ENCODE measurements around the gene EIF4EBP2.

EIF4EBP2 gene

GRCh38 chr10:70430493-70431445 lies 26.8 kb downstream of the EIF4EBP2 start:
- Mint-ChIP-seq H3K27ac (peak overlapping the region in 2 of 3 experiments; percentile 19 to 72), H3K4me1 (peaks cover 30% of the 10 kb centered on the region), H3K36me3 (ENCODE audit: low read depth) (peaks cover 22% of the 10 kb centered on the region), H3K27me3 (ENCODE audit: low read depth) (no peaks in the 10 kb centered on the region), H3K4me3 (no peak overlapping the region), H3K9me3 (no peaks in the 10 kb centered on the region)
- TF ChIP-seq, protein P1, sequence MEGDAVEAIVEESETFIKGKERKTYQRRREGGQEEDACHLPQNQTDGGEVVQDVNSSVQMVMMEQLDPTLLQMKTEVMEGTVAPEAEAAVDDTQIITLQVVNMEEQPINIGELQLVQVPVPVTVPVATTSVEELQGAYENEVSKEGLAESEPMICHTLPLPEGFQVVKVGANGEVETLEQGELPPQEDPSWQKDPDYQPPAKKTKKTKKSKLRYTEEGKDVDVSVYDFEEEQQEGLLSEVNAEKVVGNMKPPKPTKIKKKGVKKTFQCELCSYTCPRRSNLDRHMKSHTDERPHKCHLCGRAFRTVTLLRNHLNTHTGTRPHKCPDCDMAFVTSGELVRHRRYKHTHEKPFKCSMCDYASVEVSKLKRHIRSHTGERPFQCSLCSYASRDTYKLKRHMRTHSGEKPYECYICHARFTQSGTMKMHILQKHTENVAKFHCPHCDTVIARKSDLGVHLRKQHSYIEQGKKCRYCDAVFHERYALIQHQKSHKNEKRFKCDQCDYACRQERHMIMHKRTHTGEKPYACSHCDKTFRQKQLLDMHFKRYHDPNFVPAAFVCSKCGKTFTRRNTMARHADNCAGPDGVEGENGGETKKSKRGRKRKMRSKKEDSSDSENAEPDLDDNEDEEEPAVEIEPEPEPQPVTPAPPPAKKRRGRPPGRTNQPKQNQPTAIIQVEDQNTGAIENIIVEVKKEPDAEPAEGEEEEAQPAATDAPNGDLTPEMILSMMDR (IDR thresholded peaks at IDR 0.05; ENCODE audit: unreplicated experiment in 3 of 3), result peak in 1 of 3 experiments; percentile 10

DNA sequence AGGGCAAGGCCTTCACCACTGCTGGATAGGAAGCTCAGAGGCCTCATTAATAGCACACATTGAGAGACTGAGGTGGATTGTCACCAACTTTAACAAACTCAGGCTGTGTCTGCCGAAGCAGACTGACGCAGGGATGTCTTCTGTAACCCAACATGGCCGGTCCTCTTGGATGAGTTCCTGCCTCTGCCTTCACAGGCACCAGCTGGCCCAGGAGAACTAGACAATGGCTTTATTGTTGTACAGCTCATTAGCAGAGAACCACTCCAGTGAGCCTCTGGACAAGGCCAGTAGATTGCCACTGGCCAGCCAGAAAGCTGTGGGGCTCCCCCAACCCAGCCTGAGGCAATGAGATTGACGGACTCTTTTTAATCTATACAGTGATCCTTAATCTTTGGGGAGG lies 28.2 kb downstream of the EIF4EBP2 start:
- Mint-ChIP-seq H3K27me3 (ENCODE audit: low read depth) (peaks cover 7% of the 10 kb centered on the region), H3K9me3 (no peaks in the 10 kb centered on the region), H3K27ac (peak overlapping the region in 2 of 3 experiments; percentile 20 to 52), H3K4me1 (peaks cover 23% of the 10 kb centered on the region), H3K36me3 (ENCODE audit: low read depth) (peaks cover 16% of the 10 kb centered on the region), H3K4me3 (no peak overlapping the region)
- TF ChIP-seq, protein P1 (IDR thresholded peaks at IDR 0.05; ENCODE audit: unreplicated experiment in 3 of 3), result no peak

- Mint-ChIP-seq H3K36me3 (ENCODE audit: low read depth) (peaks cover 14% of the 10 kb centered on the region), H3K4me3 (no peak overlapping the region), H3K9me3 (no peaks in the 10 kb centered on the region), H3K27me3 (ENCODE audit: low read depth) (peaks cover 13% of the 10 kb centered on the region), H3K27ac (peak overlapping the region in 1 of 3 experiments; percentile 2), H3K4me1 (peaks cover 22% of the 10 kb centered on the region)
- TF ChIP-seq, protein P1 (IDR thresholded peaks at IDR 0.05; ENCODE audit: unreplicated experiment in 3 of 3), result no peak
Observed at GRCh38 chr10:70432561-70433263, 28.8 kb downstream of the EIF4EBP2 start.

DNA sequence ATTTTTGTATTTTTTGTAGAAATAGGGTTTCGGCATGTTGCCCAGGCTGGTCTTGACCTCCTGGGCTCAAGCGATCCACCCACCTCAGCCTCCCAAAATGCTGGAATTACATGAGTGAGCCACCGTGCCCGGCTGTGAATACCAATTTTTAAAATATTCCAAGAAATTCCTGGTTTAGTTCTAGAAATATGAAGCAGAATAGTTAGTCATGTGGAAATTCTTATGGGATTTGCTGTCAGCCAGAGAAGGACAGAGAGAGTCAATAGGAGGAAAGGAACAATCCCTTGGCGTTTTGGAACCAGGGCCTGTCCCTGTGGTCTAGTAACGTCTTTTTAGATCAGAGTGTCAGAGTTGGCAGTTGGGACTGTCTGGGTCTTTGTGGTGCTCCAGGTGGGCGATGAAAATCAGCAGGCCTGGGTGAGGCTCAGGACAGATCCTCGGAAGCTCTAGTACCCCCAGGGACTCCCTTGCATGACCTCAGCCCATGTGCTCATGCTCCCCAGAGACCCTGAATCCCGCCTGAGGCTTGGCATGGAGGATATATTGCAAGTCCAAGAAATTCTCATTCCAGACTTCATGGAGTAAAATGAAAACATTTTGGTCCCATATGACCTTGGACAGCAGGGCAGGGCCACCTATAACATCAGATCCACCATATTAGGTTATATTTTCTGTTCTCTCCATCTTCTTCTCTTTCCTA lies 29.8 kb downstream of the EIF4EBP2 start:
- H3K9me3 Mint-ChIP-seq, result no peaks in the 10 kb centered on the region
- peaks cover 23% of the 10 kb centered on the region for H3K27me3 Mint-ChIP-seq (ENCODE audit: low read depth)
- peaks cover 6% of the 10 kb centered on the region for H3K36me3 Mint-ChIP-seq (ENCODE audit: low read depth)
- H3K4me1 Mint-ChIP-seq, result peaks cover 22% of the 10 kb centered on the region
- H3K27ac Mint-ChIP-seq, result no peak overlapping the region
- TF ChIP-seq, protein P1 (IDR thresholded peaks at IDR 0.05; ENCODE audit: unreplicated experiment in 3 of 3), result no peak
- no peak overlapping the region for H3K4me3 Mint-ChIP-seq

DNA sequence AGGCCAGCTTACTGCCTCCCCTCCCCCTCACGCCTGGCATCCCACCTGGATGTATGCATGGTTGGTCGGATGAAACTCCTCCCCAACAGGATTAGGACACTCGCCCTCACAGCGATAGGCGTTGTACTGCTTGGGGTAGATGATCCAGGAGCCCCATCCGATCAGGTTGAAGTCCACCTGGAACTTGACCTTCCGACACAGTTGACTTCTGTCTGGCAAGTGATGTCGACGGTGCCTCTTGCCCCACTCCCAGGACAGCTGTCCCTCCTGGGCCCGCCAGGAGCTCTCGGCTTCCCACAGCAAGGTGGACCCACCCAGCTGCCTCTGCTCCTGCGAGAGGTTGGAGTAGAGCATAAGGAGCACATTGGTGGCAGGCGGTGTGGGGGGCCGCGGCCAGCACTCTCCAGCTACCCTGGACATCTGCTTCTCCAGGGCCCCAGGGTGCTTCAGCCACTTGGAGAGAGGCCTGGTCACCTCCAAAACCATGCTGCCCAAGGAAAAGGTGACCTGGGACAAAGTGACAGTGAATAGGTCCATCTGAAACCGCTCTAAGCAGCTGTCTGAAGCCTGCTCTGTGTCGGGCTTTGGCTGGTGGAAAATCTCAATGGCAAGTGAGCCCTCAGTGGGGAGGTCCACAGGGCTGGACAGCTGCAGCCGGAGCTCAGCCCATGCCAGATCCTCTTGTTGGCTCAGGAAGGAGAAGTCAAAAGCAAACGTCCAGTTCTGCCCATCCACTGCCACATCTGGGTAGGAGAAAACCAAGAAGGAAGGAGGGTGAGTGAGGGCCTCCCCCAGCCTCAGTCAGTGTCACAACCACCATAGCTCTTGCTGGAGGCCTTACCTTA lies 31.5 kb downstream of the EIF4EBP2 start:
- H3K27ac Mint-ChIP-seq, result no peak overlapping the region
- no peak overlapping the region for H3K4me3 Mint-ChIP-seq
- peaks cover 40% of the 10 kb centered on the region for H3K27me3 Mint-ChIP-seq (ENCODE audit: low read depth)
- H3K4me1 Mint-ChIP-seq, result peaks cover 24% of the 10 kb centered on the region
- TF ChIP-seq, protein P1 (IDR thresholded peaks at IDR 0.05; ENCODE audit: unreplicated experiment in 3 of 3), result no peak
- H3K9me3 Mint-ChIP-seq, result no peaks in the 10 kb centered on the region
- peaks cover 4% of the 10 kb centered on the region for H3K36me3 Mint-ChIP-seq (ENCODE audit: low read depth)

Data from nephron (organoid).